Keratinocyte (primary cell): ENCODE results near the gene HSBP1L1.

Experiments
- EZH2 ChIP-seq: IDR thresholded peaks from one replicate; pipeline ENCODE4 v1.6.1; 2012; ENCODE audit warnings: inconsistent platforms, mild to moderate bottlenecking, low read length, moderate library complexity
- TF ChIP-seq, protein P1 (sequence below), 3 experiments: IDR thresholded peaks in 1 of 3; conservative IDR thresholded peaks in 1 of 3; optimal IDR thresholded peaks in 1 of 3; 2 replicates in 2 of 3; 3 replicates in 1 of 3; pipeline versions ENCODE3 to v1.5.1; 2011; ENCODE audit warnings: low read length in 3 of 3, mild to moderate bottlenecking in 3 of 3, moderate library complexity in 2 of 3, control low read depth in 1 of 3, inconsistent platforms in 1 of 3; ENCODE audit not compliant: insufficient read depth in 2 of 3; ENCODE audit errors: extremely low read depth in 1 of 3

DNA sequence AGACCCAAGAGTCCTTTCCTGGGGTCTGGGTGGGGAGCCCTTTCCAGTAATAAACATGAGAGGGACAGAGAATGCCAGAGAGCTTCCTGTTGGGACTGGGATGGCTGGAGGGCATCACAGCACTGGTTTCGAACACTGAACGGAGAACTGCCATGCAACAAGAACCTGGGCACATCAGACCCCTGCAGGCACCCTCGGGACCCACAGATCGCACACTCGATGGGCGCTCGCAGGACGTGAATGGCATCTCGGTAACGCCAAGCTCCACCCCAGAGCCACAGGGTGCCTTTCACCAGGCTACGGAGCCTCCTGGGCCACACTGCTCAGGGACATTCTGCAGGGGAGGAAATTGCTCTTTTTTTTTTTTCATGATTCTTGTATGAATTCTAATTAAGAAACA lies 38.1 kb upstream of the HSBP1L1 start:
- no peak for TF ChIP-seq EZH2
- TF ChIP-seq, protein P1, sequence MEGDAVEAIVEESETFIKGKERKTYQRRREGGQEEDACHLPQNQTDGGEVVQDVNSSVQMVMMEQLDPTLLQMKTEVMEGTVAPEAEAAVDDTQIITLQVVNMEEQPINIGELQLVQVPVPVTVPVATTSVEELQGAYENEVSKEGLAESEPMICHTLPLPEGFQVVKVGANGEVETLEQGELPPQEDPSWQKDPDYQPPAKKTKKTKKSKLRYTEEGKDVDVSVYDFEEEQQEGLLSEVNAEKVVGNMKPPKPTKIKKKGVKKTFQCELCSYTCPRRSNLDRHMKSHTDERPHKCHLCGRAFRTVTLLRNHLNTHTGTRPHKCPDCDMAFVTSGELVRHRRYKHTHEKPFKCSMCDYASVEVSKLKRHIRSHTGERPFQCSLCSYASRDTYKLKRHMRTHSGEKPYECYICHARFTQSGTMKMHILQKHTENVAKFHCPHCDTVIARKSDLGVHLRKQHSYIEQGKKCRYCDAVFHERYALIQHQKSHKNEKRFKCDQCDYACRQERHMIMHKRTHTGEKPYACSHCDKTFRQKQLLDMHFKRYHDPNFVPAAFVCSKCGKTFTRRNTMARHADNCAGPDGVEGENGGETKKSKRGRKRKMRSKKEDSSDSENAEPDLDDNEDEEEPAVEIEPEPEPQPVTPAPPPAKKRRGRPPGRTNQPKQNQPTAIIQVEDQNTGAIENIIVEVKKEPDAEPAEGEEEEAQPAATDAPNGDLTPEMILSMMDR (optimal IDR thresholded peaks at IDR 0.05 in 1 of 3, IDR thresholded peaks at IDR 0.05 in 1 of 3, conservative IDR thresholded peaks at IDR 0.05 in 1 of 3; ENCODE audit: extremely low read depth in 1 of 3, insufficient read depth in 2 of 3, low read length in 3 of 3), result no peak
